ENCODE results near the gene CREBRF. TPM values are rescaled to one million over a fixed set of nuclear protein-coding genes. Genes with fewer than 3 reads are reported as not detected.

CREBRF gene
- total and polyA plus RNA-seq, 2 of the 4 experiments (the other 2 are of a cell fraction), result 3.2 to 16.1 TPM

- no peak overlapping the region for H3K27ac ChIP-seq (ENCODE audit: insufficient read depth, low read length)
- H3K56ac ChIP-seq (ENCODE audit: extremely low read depth, insufficient read depth, low read length), result no peak overlapping the region
- H3K9me1 ChIP-seq (ENCODE audit: insufficient read depth, low read length), result peaks cover 11% of the 10 kb centered on the region
- dilution Hi-C loops (cut with HindIII; ENCODE audit: low sequenced_read_pairs, unreplicated experiment), result no loop called here
- peaks cover 6% of the 10 kb centered on the region for H3K4me1 ChIP-seq (ENCODE audit: control insufficient read depth, insufficient read depth, low read length)
- no peaks in the 10 kb centered on the region for H3K27me3 ChIP-seq (ENCODE audit: control insufficient read depth, insufficient read depth, low read length)
- H3K4ac ChIP-seq (ENCODE audit: low read depth, low read length), result no peak overlapping the region
- TF ChIP-seq POLR2A (IDR thresholded peaks at IDR 0.05; ENCODE audit: low read depth, low read length) (no peak), MAZ (IDR thresholded peaks at IDR 0.05; ENCODE audit: borderline replicate concordance, low read depth, low read length) (no peak), MAFK (IDR thresholded peaks at IDR 0.05; ENCODE audit: low read depth, low read length) (no peak), CEBPB (IDR thresholded peaks at IDR 0.05; ENCODE audit: low read depth, low read length) (no peak), RAD21 (IDR thresholded peaks at IDR 0.05; ENCODE audit: low read length) (no peak), SMC3 (IDR thresholded peaks at IDR 0.05; ENCODE audit: low read depth, low read length) (no peak), BHLHE40 (IDR thresholded peaks at IDR 0.05; ENCODE audit: low read depth, low read length) (no peak), RCOR1 (IDR thresholded peaks at IDR 0.05; ENCODE audit: insufficient replicate concordance, low read length) (no peak), RFX5 (IDR thresholded peaks at IDR 0.05; ENCODE audit: low read depth, low read length) (no peak)
- no CpG with 5 or more reads among the region's 1 CpG for WGBS, 2 experiments (ENCODE audit: extremely low coverage in 2 of 2, insufficient read length in 1 of 2)
- no peak overlapping the region for H4K91ac ChIP-seq (ENCODE audit: insufficient read depth, low read depth, low read length)
- H2BK15ac ChIP-seq (ENCODE audit: low read depth, low read length), result no peak overlapping the region
- H3K9me3 ChIP-seq (ENCODE audit: control insufficient read depth, insufficient read depth, low read length), result no peaks in the 10 kb centered on the region
- H3K4me3 ChIP-seq (ENCODE audit: insufficient read depth, low read depth, low read length), result no peak overlapping the region
- CTCF ChIA-PET, result no interaction called here
- H2BK5ac ChIP-seq (ENCODE audit: low read depth, low read length, poor library complexity, severe bottlenecking), result no peak overlapping the region
- no peak overlapping the region for H2AK5ac ChIP-seq (ENCODE audit: low read depth, low read length)
- H3K18ac ChIP-seq (ENCODE audit: low read depth, low read length), result no peak overlapping the region
- BruUV-seq (replicated peaks), result no TSS peak
- no peak overlapping the region for H3K23ac ChIP-seq (ENCODE audit: low read depth, low read length)
- H4K8ac ChIP-seq (ENCODE audit: low read depth in 2 of 2, low read length in 2 of 2), result no peak overlapping the region
- intact Hi-C loops (cut with micrococcal nuclease), result no loop called here
- no peak overlapping the region for H3K4me2 ChIP-seq (ENCODE audit: low read depth, low read length)
- H2AFZ ChIP-seq (replicated peaks; ENCODE audit: low read length, poor library complexity), result no peak overlapping the region
- peaks cover 26% of the 10 kb centered on the region for H3K36me3 ChIP-seq (ENCODE audit: control insufficient read depth, insufficient read depth, low read length)
- ATAC-seq (ENCODE audit: low read depth), result no peak
- no peak overlapping the region for H2BK120ac ChIP-seq (ENCODE audit: low read depth, low read length)
- no peak overlapping the region for H3K9ac ChIP-seq (ENCODE audit: low read depth, low read length)
- no peak overlapping the region for H3K14ac ChIP-seq (replicated peaks; ENCODE audit: low read depth, low read length)
- in situ Hi-C loops (cut with MboI; ENCODE audit: low sequenced_read_pairs), result no loop called here
- H2AK9ac ChIP-seq (replicated peaks; ENCODE audit: low read depth, low read length, poor library complexity), result no peak overlapping the region
- POLR2A ChIA-PET (ENCODE audit: unreplicated experiment), result no interaction called here
- H3K79me1 ChIP-seq (ENCODE audit: low read depth in 1 of 2, low read length in 2 of 2), result 0 out of 4 replicates have a peak, but pooled peaks cover 3 to 10% of the 10 kb centered on the region in 2 experiments
- DNase-seq, result no peak
- peaks cover 6% of the 10 kb centered on the region; the same call in 1 of the 2 replicates for H4K20me1 ChIP-seq (ENCODE audit: insufficient read depth, low read length)
- H2BK20ac ChIP-seq (ENCODE audit: low read depth, low read length), result no peak overlapping the region
- no peak overlapping the region for H4K5ac ChIP-seq (ENCODE audit: low read depth, low read length)
These were observed 33.4 kb downstream of the CREBRF start for GRCh38 chr5:173089581-173089980.

All from IMR-90 (cell line).